Panc1 (cell line): ENCODE results near the gene SNRK. TPM values are rescaled to one million over a fixed set of nuclear protein-coding genes. Genes with fewer than 3 reads are reported as not detected.

Experiments used
- ATAC-seq: fragments of 200-7000 bp; cut with Tn5 transposase; 2 replicates; pipeline ENCODE4 v1.9.1; 2020; ENCODE audit warnings: mild to moderate bottlenecking, moderate library complexity
- BruUV-seq: library from RNA; stranded (reverse); fragments of 400-500 nt; replicated peaks from 2 replicates; lab custom pipeline; 2021; lab: Mats Ljungman, UMichigan
- CTCF ChIA-PET: fragments of 300-600 bp; sonication (Branson Sonifier 250); formaldehyde crosslinking; loops from one replicate; lab custom pipeline; 2022; ENCODE audit warnings: antibody characterized with exemption; lab: Charles Lee
- POLR2A ChIA-PET: fragments of 300-600 bp; sonication (Branson Sonifier 250); formaldehyde crosslinking; loops from one replicate; lab custom pipeline; 2022; ENCODE audit warnings: antibody characterized with exemption; lab: Charles Lee
- DNase-seq: peaks from one replicate; pipeline ENCODE4 v3.0.0-alpha.2; 2010; ENCODE audit warnings: low read depth, low spot score
- H3K27ac ChIP-seq: 2 replicates; pipeline ENCODE4 v1.5.1; 2011; ENCODE audit warnings: mild to moderate bottlenecking, low read length, inconsistent platforms
- H3K27me3 ChIP-seq: fragments of 200-500 bp; sonication (Bioruptor generic); 2 replicates; pipeline ENCODE4 v1.6.0; 2014; ENCODE audit warnings: low read length, inconsistent platforms; ENCODE audit not compliant: control insufficient read depth, insufficient read depth
- H3K36me3 ChIP-seq: fragments of 200-500 bp; sonication (Bioruptor generic); 2 replicates; pipeline ENCODE4 v1.5.1; 2014; ENCODE audit warnings: inconsistent platforms, mild to moderate bottlenecking, low read length, moderate library complexity; ENCODE audit not compliant: control insufficient read depth, insufficient read depth
- H3K4me1 ChIP-seq: 2 replicates; pipeline ENCODE4 v1.5.1; 2011; ENCODE audit warnings: inconsistent platforms, mild to moderate bottlenecking, low read length, moderate library complexity; ENCODE audit not compliant: control insufficient read depth, insufficient read depth
- H3K4me3 ChIP-seq, 2 experiments: 2 replicates each; pipeline ENCODE4 v1.5.1; 2011 to 2012; ENCODE audit warnings: low read depth in 2 of 2, low read length in 2 of 2, mild to moderate bottlenecking in 2 of 2, inconsistent platforms in 1 of 2, moderate library complexity in 1 of 2
- H3K9me3 ChIP-seq: fragments of 200-500 bp; sonication (Bioruptor generic); 2 replicates; pipeline ENCODE4 v1.5.1; 2014; ENCODE audit warnings: low read depth, mild to moderate bottlenecking, inconsistent platforms, low read length, moderate library complexity; ENCODE audit not compliant: control insufficient read depth, insufficient read depth
- POLR2AphosphoS5 ChIP-seq: IDR thresholded peaks from 2 replicates; pipeline ENCODE4 v1.6.1; 2012; ENCODE audit warnings: mild to moderate bottlenecking, low read depth, low read length, moderate library complexity
- SIN3A ChIP-seq: IDR thresholded peaks from 2 replicates; pipeline ENCODE4 v1.6.1; 2012; ENCODE audit warnings: low read depth, mild to moderate bottlenecking, low read length, moderate library complexity, borderline replicate concordance; ENCODE audit not compliant: insufficient read depth
- TCF7L2 ChIP-seq: IDR thresholded peaks from 2 replicates; pipeline ENCODE4 v1.6.1; 2011; ENCODE audit warnings: mild to moderate bottlenecking, low read depth, low read length, inconsistent platforms
- in situ Hi-C: cut with HindIII; loops from 2 replicates; pipeline ENCODE4 v1.10.0; 2016; ENCODE audit warnings: low sequenced_read_pairs, low pct_unique_long_range_greater_than_20kb
- intact Hi-C: fragments of 100-400 bp; cut with micrococcal nuclease; formaldehyde crosslinking; loops from one replicate; pipeline ENCODE4 v1.10.0; 2022; ENCODE audit not compliant: unreplicated experiment
- total RNA-seq: library from RNA; stranded (reverse); gene quantifications from one replicate; pipeline ENCODE4 v1.2.1, GENCODE V29; 2021; ENCODE audit not compliant: unreplicated experiment
- TF ChIP-seq, protein P1 (sequence below), 2 experiments: IDR thresholded peaks; 2 replicates each; pipeline ENCODE4 v1.6.1; 2011 to 2012; ENCODE audit warnings: low read depth in 2 of 2, control low read depth in 1 of 2, low read length in 1 of 2, mild to moderate bottlenecking in 1 of 2, moderate library complexity in 1 of 2; ENCODE audit not compliant: insufficient read depth in 1 of 2
- TF ChIP-seq, protein P2 (sequence below): fragments of 450-650 bp; IDR thresholded peaks from 2 replicates; pipeline ENCODE4 v1.5.1; 2017; ENCODE audit warnings: mild to moderate bottlenecking

The SNRK gene
- total RNA-seq, 1 experiment from 2014 or later, result 11.0 TPM

DNA sequence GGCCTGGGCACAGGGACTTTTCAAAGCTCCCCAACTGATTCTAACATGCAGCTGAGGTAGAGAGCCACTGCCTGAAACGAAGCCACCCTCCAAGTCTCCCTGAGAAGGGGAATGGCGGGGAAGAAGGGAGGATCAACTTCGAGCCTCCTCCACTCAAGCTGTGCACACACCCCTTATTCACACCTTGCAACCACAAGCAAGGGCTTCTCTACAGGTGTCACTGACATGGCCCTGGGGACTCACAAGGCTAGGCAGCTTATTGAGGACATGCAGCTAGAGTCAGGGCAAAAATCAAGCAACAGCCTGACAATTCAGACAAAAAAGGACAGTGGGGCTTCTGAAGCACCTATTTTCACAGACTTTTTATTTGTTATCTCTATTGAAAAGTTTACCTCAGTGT is 85.2 kb downstream of the SNRK start:
- Histone ChIP-seq H3K27me3 (no peaks in the 10 kb centered on the region), H3K9me3 (no peaks in the 10 kb centered on the region), H3K36me3 (no peaks in the 10 kb centered on the region), H3K4me3 (no peak overlapping the region), H3K4me1 (no peaks in the 10 kb centered on the region), H3K27ac (no peak overlapping the region)
- BruUV-seq, result no TSS peak
- POLR2A ChIA-PET, result no interaction called here
- in situ Hi-C loops (no loop called here), intact Hi-C loops (no loop called here)
- ATAC-seq, result no peak
- TF ChIP-seq SIN3A (no peak), POLR2AphosphoS5 (no peak), TCF7L2 (no peak)
- TF ChIP-seq, protein P1, sequence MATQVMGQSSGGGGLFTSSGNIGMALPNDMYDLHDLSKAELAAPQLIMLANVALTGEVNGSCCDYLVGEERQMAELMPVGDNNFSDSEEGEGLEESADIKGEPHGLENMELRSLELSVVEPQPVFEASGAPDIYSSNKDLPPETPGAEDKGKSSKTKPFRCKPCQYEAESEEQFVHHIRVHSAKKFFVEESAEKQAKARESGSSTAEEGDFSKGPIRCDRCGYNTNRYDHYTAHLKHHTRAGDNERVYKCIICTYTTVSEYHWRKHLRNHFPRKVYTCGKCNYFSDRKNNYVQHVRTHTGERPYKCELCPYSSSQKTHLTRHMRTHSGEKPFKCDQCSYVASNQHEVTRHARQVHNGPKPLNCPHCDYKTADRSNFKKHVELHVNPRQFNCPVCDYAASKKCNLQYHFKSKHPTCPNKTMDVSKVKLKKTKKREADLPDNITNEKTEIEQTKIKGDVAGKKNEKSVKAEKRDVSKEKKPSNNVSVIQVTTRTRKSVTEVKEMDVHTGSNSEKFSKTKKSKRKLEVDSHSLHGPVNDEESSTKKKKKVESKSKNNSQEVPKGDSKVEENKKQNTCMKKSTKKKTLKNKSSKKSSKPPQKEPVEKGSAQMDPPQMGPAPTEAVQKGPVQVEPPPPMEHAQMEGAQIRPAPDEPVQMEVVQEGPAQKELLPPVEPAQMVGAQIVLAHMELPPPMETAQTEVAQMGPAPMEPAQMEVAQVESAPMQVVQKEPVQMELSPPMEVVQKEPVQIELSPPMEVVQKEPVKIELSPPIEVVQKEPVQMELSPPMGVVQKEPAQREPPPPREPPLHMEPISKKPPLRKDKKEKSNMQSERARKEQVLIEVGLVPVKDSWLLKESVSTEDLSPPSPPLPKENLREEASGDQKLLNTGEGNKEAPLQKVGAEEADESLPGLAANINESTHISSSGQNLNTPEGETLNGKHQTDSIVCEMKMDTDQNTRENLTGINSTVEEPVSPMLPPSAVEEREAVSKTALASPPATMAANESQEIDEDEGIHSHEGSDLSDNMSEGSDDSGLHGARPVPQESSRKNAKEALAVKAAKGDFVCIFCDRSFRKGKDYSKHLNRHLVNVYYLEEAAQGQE (IDR thresholded peaks at IDR 0.05; ENCODE audit: insufficient read depth in 1 of 2, low read depth in 2 of 2, low read length in 1 of 2), result no peak
- TF ChIP-seq, protein P2, sequence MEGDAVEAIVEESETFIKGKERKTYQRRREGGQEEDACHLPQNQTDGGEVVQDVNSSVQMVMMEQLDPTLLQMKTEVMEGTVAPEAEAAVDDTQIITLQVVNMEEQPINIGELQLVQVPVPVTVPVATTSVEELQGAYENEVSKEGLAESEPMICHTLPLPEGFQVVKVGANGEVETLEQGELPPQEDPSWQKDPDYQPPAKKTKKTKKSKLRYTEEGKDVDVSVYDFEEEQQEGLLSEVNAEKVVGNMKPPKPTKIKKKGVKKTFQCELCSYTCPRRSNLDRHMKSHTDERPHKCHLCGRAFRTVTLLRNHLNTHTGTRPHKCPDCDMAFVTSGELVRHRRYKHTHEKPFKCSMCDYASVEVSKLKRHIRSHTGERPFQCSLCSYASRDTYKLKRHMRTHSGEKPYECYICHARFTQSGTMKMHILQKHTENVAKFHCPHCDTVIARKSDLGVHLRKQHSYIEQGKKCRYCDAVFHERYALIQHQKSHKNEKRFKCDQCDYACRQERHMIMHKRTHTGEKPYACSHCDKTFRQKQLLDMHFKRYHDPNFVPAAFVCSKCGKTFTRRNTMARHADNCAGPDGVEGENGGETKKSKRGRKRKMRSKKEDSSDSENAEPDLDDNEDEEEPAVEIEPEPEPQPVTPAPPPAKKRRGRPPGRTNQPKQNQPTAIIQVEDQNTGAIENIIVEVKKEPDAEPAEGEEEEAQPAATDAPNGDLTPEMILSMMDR, result no peak
- CTCF ChIA-PET, result interaction anchor here (0.6 kb wide), 1 partner anchor 133 kb away, joined by 3 read pairs; no protein-coding TSS in a partner anchor
- DNase-seq, result no peak

DNA sequence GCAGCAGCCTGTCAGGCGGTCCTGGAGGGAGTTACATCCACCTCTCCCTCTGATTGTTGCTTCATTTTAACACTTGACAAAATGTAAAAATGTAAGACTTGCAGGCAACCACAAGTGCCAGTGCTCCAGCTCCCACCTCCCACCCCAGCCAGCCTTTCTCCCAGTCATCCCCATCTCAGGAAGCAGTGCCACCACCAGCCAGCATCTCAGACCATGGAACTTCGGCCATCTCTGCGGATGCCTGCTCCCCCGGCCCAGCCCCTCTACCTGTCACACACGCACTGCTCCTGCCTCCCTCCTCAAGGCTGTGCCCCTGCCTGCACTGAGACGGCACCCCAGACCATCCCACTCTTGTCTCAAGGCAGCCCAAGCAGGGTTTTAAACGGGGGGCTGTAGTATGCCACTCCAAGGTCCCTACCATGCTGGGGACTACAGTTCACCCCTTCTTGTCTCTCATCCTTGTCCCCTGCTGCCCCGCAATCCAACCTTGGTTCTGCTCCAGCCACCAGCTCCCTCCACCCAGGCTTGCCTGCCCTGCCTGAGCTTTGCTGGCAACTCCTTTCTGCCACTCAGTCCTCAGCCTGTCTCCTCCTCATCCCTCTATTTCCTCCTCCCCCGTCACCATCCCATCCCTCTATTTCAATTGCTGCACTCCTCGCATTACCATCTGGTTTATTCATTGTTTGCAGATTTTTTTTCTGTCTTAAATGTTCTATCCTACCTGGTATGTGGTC is 85.8 kb downstream of the SNRK start:
- ChIA-PET CTCF (interaction anchor here (0.6 kb wide), 1 partner anchor 132 kb away, joined by 3 read pairs; no protein-coding TSS in a partner anchor), POLR2A (no interaction called here)
- no peaks in the 10 kb centered on the region for H3K4me1 ChIP-seq
- no peak for DNase-seq
- no peak overlapping the region for H3K27ac ChIP-seq
- H3K9me3 ChIP-seq, result no peaks in the 10 kb centered on the region
- intact Hi-C loops (no loop called here), in situ Hi-C loops (no loop called here)
- no peaks in the 10 kb centered on the region for H3K27me3 ChIP-seq
- no peak for ATAC-seq
- TF ChIP-seq, protein P2, result no peak
- TF ChIP-seq POLR2AphosphoS5, result no peak
- H3K4me3 ChIP-seq, result no peak overlapping the region
- no peaks in the 10 kb centered on the region for H3K36me3 ChIP-seq
- BruUV-seq, result no TSS peak
